RWPE1 (cell line): Measurements from ENCODE around the gene LINC00237.

Source experiments
- CTCF ChIA-PET: fragments of 350-600 bp; sonication (Branson Sonifier 250); formaldehyde crosslinking; extraction: SDS; loops from one replicate; lab custom pipeline; 2021; lab: Yijun Ruan, JAX
- POLR2A ChIA-PET: fragments of 400-600 bp; formaldehyde crosslinking; extraction: SDS; loops from one replicate; lab custom pipeline; 2020; ENCODE audit warnings: antibody characterized with exemption; ENCODE audit not compliant: low non-redundant PET; lab: Yijun Ruan, JAX
- DNase-seq: peaks from one replicate; pipeline ENCODE4 v3.0.0; 2012; ENCODE audit warnings: low spot score
- H3K27ac ChIP-seq: fragments of 450-650 bp; 2 replicates; pipeline ENCODE4 v1.5.1; 2017
- CTCF ChIP-seq: fragments of 450-650 bp; conservative IDR thresholded peaks from 2 replicates; pipeline ENCODE4 v1.5.1; 2017; ENCODE audit warnings: low read depth, mild to moderate bottlenecking

The LINC00237 gene

DNA sequence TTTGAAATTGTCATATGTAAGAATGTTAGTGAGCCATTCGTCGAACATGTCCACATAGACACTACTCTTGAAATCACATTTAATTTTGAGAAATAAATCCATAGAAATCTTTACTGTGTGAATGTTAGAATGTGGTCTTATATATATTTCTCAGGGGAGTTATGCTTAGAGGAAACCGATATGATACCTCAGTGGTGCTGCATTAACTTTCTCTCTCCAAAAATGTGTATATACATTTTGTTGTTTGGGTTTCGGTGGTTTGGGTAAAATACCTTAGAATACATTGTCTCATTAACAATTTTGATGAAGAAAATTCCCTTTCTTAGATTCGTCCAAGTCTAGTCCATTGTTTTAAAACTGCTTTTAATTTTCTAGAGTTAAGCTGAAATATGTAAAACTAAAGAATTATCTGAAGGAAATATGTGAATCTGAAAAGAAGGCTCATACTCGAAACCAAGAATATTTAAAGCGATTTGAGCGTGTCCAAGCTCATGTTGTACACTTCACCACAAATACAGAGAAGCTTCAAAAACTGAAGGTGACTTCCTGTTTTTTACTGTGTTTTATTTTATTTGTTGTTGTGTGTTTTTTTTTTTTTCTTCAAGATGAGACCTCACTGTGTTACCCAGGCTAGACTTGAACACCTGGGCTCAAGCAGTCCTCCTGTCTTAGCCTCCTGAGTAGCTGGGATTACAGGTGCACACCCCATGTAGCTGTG, 30.0 kb upstream of the LINC00237 start:
- ChIA-PET CTCF (no interaction called here), POLR2A (no interaction called here)
- no peak for TF ChIP-seq CTCF
- DNase-seq = no peak
- no peak overlapping the region for H3K27ac ChIP-seq

DNA sequence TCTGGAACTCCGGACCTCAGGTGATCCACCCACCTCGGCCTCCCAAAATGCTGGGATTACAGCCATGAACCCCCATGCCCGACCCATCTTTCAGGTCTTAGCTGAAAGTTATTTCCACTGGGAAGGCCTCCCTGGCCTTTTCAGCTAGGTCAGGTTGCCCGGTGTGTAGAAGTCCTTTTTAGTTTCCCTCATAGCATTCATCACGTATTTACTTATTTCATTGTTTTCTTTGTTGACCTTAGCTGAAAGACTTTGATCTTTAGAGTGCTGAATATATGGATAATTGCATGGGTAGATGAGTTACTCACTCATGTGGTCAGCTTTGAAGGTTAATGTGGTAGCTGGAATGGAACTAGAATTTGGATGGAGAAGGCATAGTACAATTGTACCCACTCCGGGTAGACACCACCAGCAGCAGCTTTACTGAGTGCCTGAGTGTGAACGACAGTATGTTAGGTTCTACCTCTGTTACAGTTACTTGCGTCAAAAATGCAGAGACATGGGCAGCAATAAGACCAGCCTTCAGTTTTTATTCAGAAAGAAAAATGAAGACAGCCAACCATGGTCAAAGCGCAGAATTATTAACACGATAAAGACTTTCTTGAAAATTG, 28.8 kb upstream of the LINC00237 start:
- no peak overlapping the region for H3K27ac ChIP-seq
- TF ChIP-seq CTCF = no peak
- POLR2A ChIA-PET = no interaction called here
- no peak for DNase-seq
- CTCF ChIA-PET = no interaction called here

- POLR2A ChIA-PET = no interaction called here
- DNase-seq = no peak
- TF ChIP-seq CTCF = no peak
- H3K27ac ChIP-seq = no peak overlapping the region
- CTCF ChIA-PET = no interaction called here
These were observed 27.9 kb upstream of the LINC00237 start for GRCh38 chr20:21133917-21134622.

DNA sequence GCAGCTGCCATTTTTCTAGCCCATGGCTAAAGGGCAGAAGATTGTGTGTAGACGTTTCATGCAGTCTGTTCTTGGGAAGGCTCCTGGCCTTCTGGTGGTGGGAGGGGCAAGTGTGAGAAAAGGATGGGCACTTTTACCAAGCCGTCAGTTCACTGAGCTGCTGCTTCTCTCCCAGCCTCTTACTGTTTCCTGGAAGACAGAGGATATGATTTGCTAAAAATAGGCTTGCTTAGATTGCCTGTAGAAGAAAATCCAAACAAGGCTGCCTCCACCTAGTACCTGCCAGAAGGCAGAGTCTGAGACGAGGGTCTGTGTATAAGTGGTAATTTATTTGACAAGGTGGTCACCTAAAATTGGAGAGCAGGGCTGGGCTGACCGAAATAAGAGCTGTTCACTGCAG, 27.2 kb upstream of the LINC00237 start:
- DNase-seq = no peak
- TF ChIP-seq CTCF = no peak
- POLR2A ChIA-PET = no interaction called here
- CTCF ChIA-PET = no interaction called here
- no peak overlapping the region for H3K27ac ChIP-seq

GRCh38 chr20:21129861-21130260, 23.7 kb upstream of the LINC00237 start:
- CTCF ChIA-PET = interaction anchor here (0.6 kb wide), 1 partner anchor 776 kb away, joined by 3 read pairs; no protein-coding TSS in a partner anchor
- DNase-seq = no peak
- H3K27ac ChIP-seq = no peak overlapping the region
- POLR2A ChIA-PET = no interaction called here
- no peak for TF ChIP-seq CTCF

DNA sequence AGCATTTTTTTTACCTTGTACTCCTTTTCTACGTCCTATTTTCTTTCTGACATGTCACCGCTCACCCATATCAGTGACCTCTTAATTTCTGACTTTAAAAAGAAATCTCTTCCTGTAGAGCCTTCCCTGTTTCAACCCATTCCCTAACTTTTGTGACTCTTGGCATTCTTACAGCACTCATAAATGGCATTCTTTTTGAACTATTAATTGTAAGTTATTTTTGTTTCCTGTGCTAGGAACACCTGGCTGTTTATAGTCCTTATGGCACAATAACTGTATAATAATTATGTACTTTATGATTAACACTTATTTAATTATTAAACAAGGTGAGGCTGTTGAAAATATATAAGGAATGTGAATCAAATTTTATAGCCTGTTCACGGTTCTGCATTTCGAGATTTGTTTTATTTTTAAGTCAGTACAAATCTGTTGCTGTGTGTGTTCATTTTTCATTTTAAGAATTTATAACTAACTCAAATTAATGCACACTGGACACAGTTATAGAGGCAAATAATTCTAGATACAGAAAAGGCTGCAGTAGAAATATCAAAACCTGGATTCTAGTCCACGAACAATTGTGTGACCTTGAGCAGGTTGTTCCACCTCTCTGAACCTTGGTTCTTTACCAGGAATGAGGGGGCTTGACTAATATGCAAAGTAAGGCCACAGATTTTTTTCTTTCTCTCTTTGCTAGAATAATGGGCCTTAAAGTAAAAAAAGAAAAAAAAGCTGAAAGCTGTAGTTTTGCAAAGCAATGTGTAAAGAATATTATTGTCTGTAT, 21.2 kb upstream of the LINC00237 start:
- DNase-seq = no peak
- POLR2A ChIA-PET = no interaction called here
- no peak for TF ChIP-seq CTCF
- CTCF ChIA-PET = no interaction called here
- H3K27ac ChIP-seq = no peak overlapping the region
